HG03108 (cell line): Measurements from ENCODE around the gene GATAD2A.
"Not testable (repeated sequence)": the region's sequence is repeated elsewhere in the genome, so short reads cannot be mapped to it uniquely, and the experiment has no call there.

ENCODE experiments used
- ATAC-seq: cut with Tn5 transposase; IDR thresholded peaks from one replicate; pipeline ENCODE4 v1.9.1; 2021; ENCODE audit warnings: moderate library complexity; ENCODE audit not compliant: unreplicated experiment

GATAD2A gene

GRCh38 chr19:19464339-19465098, 59.0 kb downstream of the GATAD2A start:
- ATAC-seq, result no peak

GRCh38 chr19:19465436-19466070, 60.1 kb downstream of the GATAD2A start:
- ATAC-seq, result no peak

- ATAC-seq, result no peak
Observed at GRCh38 chr19:19466201-19466600, 60.7 kb downstream of the GATAD2A start.

- no peak for ATAC-seq
Observed at GRCh38 chr19:19468424-19469050, 63.1 kb downstream of the GATAD2A start.

GRCh38 chr19:19470579-19470978, 65.1 kb downstream of the GATAD2A start:
- ATAC-seq, result no peak

- ATAC-seq, result no peak
Observed at GRCh38 chr19:19471682-19472081, 66.2 kb downstream of the GATAD2A start.

GRCh38 chr19:19472106-19472505, 66.6 kb downstream of the GATAD2A start:
- ATAC-seq, result not testable (repeated sequence)

GRCh38 chr19:19475015-19475765, 69.7 kb downstream of the GATAD2A start:
- ATAC-seq, result no peak

- ATAC-seq, result no peak
Observed at GRCh38 chr19:19475849-19476828, 70.7 kb downstream of the GATAD2A start.

GRCh38 chr19:19477705-19478383, 72.4 kb downstream of the GATAD2A start:
- ATAC-seq, result no peak

GRCh38 chr19:19480688-19481087, 75.2 kb downstream of the GATAD2A start:
- ATAC-seq, result peak; percentile 36

GRCh38 chr19:19482809-19483596, 77.5 kb downstream of the GATAD2A start:
- ATAC-seq, result no peak

GRCh38 chr19:19485161-19485997, 79.9 kb downstream of the GATAD2A start:
- ATAC-seq, result peak; percentile 32

GRCh38 chr19:19485998-19486290, 80.5 kb downstream of the GATAD2A start:
- no peak for ATAC-seq

GRCh38 chr19:19486343-19487076, 81.0 kb downstream of the GATAD2A start:
- no peak for ATAC-seq

GRCh38 chr19:19487077-19487949, 81.8 kb downstream of the GATAD2A start:
- ATAC-seq, result no peak
